Vagina (tissue), 2 donors: ENCODE data around the gene SLC24A3.

Experiments
- CTCF ChIP-seq, 3 experiments: fragments of 450-650 bp in 2 of 3; fragments of 200-600 bp in 1 of 3; sonication (generic) in 1 of 3; IDR thresholded peaks; one replicate each; pipeline ENCODE4 v1.5.1; 2017 to 2019; ENCODE audit warnings: antibody characterized with exemption in 3 of 3, mild to moderate bottlenecking in 2 of 3, moderate library complexity in 2 of 3
- POLR2AphosphoS5 ChIP-seq, 2 donors: sonication (generic); formaldehyde crosslinking; IDR thresholded peaks; one replicate each; pipeline ENCODE4 v1.9.0; 2017; ENCODE audit warnings: antibody characterized with exemption in 2 of 2, mild to moderate bottlenecking in 2 of 2, low read depth in 1 of 2; ENCODE audit not compliant: insufficient read depth in 1 of 2

- TF ChIP-seq CTCF (IDR thresholded peaks at IDR 0.05) (no peak), POLR2AphosphoS5 (IDR thresholded peaks at IDR 0.05; ENCODE audit: insufficient read depth in 1 of 2, low read depth in 1 of 2) (no peak)
These were observed 436.6 kb downstream of the SLC24A3 start for GRCh38 chr20:19649041-19649440.
